Hepatocyte (in vitro differentiated cells): ENCODE measurements around the gene TES.

Experiments
- CTCF ChIP-seq: fragments of 200-600 bp; sonication (generic); IDR thresholded peaks from 2 replicates; pipeline ENCODE4 v1.5.1; 2016; ENCODE audit warnings: antibody characterized with exemption, mild to moderate bottlenecking; ENCODE audit not compliant: poor library complexity
- EZH2 ChIP-seq: fragments of 200-600 bp; sonication (generic); IDR thresholded peaks from 2 replicates; pipeline ENCODE4 v1.6.1; 2016; ENCODE audit warnings: antibody characterized with exemption, mild to moderate bottlenecking, borderline replicate concordance

DNA sequence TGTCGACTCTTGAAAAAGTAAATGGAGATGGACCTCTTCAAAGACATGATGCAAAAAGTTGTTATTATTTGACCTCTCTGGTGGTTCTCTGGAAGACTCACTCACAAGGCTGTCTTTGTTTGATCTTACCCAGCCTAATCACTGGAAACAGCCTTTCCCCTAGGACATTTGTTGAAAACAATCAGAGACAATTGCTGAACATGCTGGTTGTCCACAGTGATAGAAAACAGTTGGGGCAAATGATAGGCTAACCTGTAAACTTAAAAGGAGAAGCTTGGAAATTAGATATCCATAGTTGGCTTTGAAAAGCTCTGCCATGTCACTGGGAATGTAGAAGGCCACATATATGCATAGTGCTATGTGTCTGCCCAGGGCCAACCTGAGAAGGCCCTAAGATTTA, 22.9 kb upstream of the TES start:
- TF ChIP-seq CTCF (no peak), EZH2 (no peak)
